GM15510 (cell line): ENCODE measurements around the gene DARS1.

Experiments
- POLR2A ChIP-seq: IDR thresholded peaks from 3 replicates; pipeline ENCODE4 v1.6.1; 2011; ENCODE audit warnings: borderline replicate concordance; ENCODE audit not compliant: insufficient read length; ENCODE audit errors: extremely low read depth

The DARS1 gene

GRCh38 chr2:136005462-136006196, 20.2 kb upstream of the DARS1 start:
- no peak for TF ChIP-seq POLR2A

DNA sequence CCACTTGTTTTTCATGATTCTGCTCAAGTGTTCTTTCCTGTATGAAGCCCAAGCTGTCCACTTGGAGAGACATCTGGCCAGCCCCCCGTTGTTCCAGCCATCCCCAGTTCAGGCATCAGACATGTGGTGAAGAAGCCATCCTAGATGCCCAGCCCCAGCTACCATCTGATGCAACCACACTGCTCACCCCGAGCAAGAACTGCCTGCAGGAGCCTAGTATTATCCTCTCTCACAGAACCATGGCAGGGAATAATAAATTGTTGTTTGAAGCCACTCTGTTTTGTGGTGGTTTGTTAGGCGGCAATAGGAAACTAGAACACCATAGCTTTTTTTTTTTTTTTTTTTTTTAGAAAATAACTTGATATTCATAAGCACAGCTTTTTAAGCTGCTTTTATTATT, 19.5 kb upstream of the DARS1 start:
- no peak for TF ChIP-seq POLR2A

DNA sequence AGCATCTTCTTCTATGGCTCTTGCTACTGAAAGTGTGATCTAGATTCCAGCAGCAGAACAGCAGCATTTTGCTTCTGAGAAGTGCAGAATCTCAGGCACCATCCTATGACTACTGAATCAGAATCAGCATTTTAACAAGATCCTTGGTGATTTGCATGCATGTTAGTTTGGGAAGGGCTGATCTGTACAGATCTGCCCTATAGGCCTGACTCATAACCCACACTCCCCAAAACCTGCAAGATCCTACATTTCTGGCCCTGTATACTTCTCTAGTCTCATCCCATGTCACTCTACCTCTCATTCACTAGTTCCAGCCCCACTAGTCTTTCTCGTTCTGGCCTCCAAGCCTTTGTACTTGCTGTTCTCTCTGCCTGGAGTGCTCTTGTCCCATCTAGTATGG, 15.7 kb upstream of the DARS1 start:
- no peak for TF ChIP-seq POLR2A

GRCh38 chr2:136000502-136000901, 15.1 kb upstream of the DARS1 start:
- TF ChIP-seq POLR2A: no peak

DNA sequence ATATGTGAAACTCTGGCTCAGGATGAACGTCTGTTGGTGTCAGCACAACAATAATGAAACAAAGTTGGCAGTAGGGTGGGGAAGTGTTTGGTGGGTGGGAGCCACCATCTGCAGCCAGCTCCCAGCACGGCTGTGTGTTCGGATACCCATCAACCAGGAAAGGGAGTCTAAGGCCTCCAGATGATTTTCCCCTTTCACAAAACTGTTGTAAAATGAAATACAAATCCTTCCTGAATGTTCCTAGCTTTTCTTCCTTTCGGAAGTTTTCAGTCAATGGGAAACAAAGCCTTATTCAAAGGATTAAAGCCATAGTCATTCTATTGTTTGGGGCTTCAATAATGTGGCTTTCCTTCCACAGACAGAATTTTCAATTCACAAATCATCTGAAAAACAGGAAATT, 14.5 kb upstream of the DARS1 start:
- no peak for TF ChIP-seq POLR2A

DNA sequence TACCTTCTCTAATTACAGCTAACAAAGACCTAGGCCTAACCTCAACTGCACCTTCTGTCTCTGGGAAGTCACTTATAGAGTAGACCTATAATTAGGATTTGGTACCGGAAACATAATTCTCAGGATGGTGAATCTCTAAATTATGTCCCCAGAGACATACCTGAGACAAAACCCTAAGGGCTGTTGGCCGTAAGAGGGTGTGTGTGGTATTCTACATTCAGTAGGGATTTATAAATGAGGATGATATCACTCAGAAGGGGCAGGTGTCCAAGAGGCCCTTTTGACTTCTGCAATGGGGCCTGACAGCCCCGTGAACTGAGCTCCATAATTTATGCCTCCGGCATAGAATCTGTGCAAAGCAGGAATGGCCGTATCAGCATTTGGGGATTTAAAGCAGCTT, 13.5 kb upstream of the DARS1 start:
- no peak for TF ChIP-seq POLR2A

DNA sequence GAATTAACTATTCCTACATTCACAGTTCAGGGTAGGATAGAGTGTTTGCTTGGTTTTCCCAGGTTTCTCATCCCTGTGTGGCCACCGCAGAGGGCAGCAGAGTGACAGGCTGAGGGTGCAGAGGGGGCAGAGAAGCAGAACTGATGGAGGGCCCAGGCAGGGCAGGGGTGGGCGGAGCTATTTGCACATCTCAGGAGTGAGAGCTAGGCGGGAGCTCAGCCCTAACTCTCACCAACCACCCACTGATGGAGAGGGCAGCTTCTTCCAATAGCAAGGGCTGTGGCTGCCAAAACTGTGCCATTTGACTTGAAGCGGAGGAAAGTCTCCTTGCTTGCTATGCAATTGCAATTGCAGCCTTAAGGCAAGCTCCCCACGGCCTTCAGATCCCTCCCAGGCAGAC, 12.0 kb upstream of the DARS1 start:
- TF ChIP-seq POLR2A: no peak

DNA sequence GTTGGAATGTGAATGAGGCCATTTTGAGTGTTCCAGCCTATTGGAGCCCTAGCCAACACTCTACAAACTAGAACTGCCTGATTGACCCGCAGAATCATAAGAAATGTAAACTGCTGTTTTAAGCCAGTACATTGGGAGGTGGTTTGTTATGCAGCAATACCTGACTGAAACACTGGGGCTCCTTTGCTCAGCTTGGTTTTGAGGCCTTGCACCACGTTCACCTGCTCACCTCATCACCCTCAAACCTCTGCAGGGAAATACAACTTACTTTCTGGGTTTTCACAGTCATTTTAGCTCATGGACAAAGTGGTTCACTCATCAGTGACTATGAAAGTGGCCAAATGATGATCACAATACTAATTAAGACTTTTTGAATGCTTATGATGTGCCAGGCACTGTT, 10.9 kb upstream of the DARS1 start:
- TF ChIP-seq POLR2A: no peak

GRCh38 chr2:135994281-135994680, 8.9 kb upstream of the DARS1 start:
- no peak for TF ChIP-seq POLR2A

- no peak for TF ChIP-seq POLR2A
Observed at GRCh38 chr2:135993421-135993820, 8.0 kb upstream of the DARS1 start.

GRCh38 chr2:135991861-135992260, 6.4 kb upstream of the DARS1 start:
- TF ChIP-seq POLR2A: no peak

DNA sequence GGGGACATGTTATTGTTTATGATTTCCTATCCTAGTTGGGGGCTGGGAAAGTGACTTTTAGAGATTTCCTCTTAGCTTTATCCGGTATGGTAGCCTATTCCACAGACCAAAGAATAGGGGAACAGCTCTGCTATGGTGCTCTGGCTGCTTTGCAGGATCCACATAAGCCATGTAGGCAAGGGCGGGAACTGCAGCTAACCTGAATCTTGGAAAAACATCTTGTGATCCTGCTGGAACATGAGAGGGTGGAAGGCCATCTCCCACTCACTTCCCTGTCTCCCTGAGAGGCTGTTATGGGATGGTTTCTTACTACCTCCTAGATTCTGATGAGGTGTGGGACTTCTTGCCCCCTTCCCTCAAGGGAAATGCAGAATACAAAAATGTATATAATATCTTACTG, 2.0 kb upstream of the DARS1 start:
- no peak for TF ChIP-seq POLR2A

DNA sequence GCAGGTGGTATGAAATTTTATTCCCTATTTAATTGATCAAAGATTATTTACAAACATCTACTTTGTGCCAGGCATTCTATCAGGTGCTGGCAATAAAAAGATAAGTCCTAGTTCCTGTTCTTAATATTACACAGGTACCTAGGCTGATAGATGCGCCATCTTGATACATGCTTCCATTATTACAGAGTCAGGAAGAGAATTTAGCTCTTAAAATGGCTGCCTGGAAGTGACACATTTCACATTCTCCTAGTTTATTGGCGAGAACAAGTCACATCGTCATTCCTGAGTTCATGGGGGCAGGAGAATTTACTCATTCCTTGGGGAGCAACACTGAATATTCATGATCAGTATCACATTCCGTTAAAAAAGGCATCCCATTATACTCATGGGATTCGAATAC, 1.1 kb upstream of the DARS1 start:
- no peak for TF ChIP-seq POLR2A

GRCh38 chr2:135985826-135986393, 484 bp upstream of the DARS1 start:
- TF ChIP-seq POLR2A: no peak

DNA sequence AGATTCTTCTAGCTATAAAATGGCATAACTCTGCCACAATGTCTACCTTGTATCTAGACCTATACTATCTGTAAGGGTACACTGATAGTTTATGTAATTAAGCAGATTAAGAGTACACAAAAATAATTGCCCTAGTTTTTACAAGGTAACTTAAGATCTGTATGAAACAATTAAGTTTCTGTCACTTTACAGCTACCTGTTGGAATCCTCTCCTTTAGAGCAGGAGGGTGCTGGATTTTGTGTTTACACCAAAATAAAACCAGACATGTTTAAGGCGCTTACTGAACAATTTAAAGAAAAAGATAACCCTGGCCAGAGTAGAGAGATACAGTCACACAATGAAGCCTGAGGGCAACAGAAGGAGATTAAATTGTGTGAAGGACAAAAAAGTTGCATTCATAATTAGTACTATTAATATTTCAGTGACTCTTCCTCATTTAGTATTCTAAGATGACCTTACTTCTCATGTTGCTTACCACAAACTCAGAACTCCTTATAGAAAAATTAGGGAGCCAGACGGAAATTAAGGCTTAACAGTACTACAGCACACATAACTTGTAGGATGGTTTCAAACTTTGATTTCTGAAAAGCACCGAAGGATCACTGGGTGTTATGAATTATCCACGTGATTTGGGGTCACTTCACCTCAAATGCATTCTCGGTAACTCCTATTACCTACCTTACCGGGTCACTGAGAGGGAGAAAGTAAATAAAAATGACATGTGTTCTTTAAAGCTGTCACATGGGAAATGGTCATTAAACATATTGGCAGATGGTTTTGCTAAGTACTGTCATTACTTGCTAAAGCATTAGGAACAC, 1.0 kb downstream of the DARS1 start:
- TF ChIP-seq POLR2A: no peak
